Ramos (cell line): Measurements from ENCODE around the gene CRACR2B.

Experiments
- in situ Hi-C: fragments of 300-500 bp; cut with MboI; formaldehyde crosslinking; loops from one replicate; pipeline ENCODE4 v1.14.3; 2022; ENCODE audit warnings: low sequenced_read_pairs; ENCODE audit not compliant: unreplicated experiment

Gene CRACR2B

GRCh38 chr11:880447-880846, 52.7 kb downstream of the CRACR2B start:
- in situ Hi-C loops: no loop called here
